Stimulated activated naive B cell treated with anti-CD40 and anti-IgM and Interleukin-4, amounts not matched to agents 10 μg/mL and 1 μg/mL and 100 μg/mL, for 72 hours (primary cell): Measurements from ENCODE around the gene DHRSX.

ENCODE experiments used
- ATAC-seq, 2 donors: fragments of 150-1000 bp; cut with Tn5 transposase; replicated peaks; 2 replicates each; pipeline ENCODE4 v1.10.0; 2021; ENCODE audit warnings: moderate library complexity in 1 of 2
- DNase-seq: peaks from one replicate; pipeline ENCODE4 v3.0.0; 2021
- H3K27ac Mint-ChIP-seq: one replicate; pipeline ENCODE4 v1.8.0; 2022; ENCODE audit warnings: mild to moderate bottlenecking, mixed read lengths
- H3K27me3 Mint-ChIP-seq, 2 donors: one replicate each; pipeline ENCODE4 v1.8.0; 2022; ENCODE audit warnings: mixed read lengths in 2 of 2
- H3K36me3 Mint-ChIP-seq, 2 donors: one replicate each; pipeline ENCODE4 v1.8.0; 2022; ENCODE audit warnings: mixed read lengths in 2 of 2, mild to moderate bottlenecking in 1 of 2
- H3K4me1 Mint-ChIP-seq, 2 donors: one replicate each; pipeline ENCODE4 v1.8.0; 2022; ENCODE audit warnings: mixed read lengths in 2 of 2, mild to moderate bottlenecking in 1 of 2
- H3K4me3 Mint-ChIP-seq, 2 donors: one replicate each; pipeline ENCODE4 v1.8.0; 2022; ENCODE audit warnings: mild to moderate bottlenecking in 2 of 2, mixed read lengths in 2 of 2, moderate library complexity in 1 of 2
- H3K9me3 Mint-ChIP-seq, 2 donors: one replicate each; pipeline ENCODE4 v1.8.0; 2022; ENCODE audit warnings: mixed read lengths in 2 of 2, mild to moderate bottlenecking in 1 of 2

DHRSX gene

DNA sequence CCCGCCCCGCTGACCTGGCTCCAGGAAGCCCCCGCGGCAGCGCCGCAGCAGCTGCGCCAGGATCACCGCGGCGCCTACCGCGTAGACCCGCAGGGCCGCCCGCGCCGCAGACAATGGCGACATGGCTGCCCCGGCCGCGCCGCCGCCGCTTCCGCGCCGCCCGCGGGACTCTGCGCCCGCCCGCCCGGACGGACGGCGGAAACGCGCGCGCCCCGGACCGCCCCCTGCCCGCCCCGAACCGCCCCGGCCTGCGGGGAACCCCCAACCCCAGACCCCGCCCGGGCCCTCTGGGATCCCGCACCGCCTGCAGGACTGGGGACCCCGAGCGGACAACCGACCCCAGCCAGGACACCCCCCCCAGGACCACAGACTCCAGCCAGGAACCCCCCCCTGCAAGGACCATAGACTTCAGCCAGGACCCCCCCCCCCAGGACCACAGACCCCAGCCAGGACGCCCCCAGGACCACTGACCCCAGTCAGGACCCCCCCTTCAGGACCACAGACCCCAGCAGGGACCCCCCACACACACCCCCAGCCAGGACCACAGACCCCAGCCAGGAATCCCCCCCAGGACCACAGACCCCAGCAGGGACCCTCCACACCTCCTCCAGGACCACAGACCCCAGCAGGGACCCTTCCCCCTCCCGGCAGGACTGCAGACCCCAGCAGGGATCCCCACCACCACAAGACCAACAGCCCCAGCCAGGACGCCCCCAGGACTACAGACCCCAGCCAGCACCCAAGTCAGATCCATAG lies at the start of gene DHRSX, which contains the start of gene ZBED1:
DHRSX (minus strand) TSS at position 174 of the 756 bp plus-strand sequence; CDS start at position 123, 51 bp downstream.
ZBED1 (minus strand) TSS at position 174 of the 756 bp plus-strand sequence. CDS start 10,257 bp downstream, outside the sequence.
- Mint-ChIP-seq H3K27ac (peak within 1 kb of the TSS; percentile 93), H3K9me3 (no peaks in the 10 kb centered on the region), H3K4me3 (peak within 1 kb of the TSS; percentile 80 to 81), H3K36me3 (peaks cover 0 to 1% of the 10 kb centered on the region in 2 donors), H3K27me3 (no peaks in the 10 kb centered on the region), H3K4me1 (peaks cover 18 to 44% of the 10 kb centered on the region in 2 donors)
- DNase-seq (peak; percentile 38), ATAC-seq (peak; percentile 74 to 79)

DNA sequence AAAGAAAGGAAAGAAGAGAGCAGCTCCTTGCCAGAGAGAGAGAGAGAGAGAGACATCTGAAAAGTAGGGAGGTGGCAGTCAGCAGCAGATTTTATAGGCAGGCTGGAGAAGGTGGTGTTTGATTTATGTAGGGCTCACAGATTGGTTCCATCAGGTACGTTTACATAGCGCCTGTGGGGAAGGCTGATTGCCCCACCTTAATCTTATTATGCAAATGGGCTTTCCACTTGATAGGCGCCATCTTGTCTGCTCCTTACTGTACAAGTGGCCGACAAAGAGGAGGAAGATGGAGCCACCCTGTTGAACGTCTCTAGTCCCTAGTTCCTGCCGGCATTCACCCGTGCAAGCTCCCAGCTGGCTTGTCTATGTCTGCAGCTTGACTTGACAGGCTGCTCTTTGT lies 49.1 kb upstream of the DHRSX start:
- no peak overlapping the region for H3K4me3 Mint-ChIP-seq
- no peak overlapping the region for H3K27ac Mint-ChIP-seq
- ATAC-seq (no peak), DNase-seq (no peak)
- H3K27me3 Mint-ChIP-seq, result peaks cover 29 to 38% of the 10 kb centered on the region in 2 donors
- H3K9me3 Mint-ChIP-seq, result peaks cover 4 to 9% of the 10 kb centered on the region in 2 donors
- H3K4me1 Mint-ChIP-seq, result peaks cover 0 to 6% of the 10 kb centered on the region in 2 donors
- H3K36me3 Mint-ChIP-seq, result peaks cover 0 to 7% of the 10 kb centered on the region in 2 donors

- peaks cover 4 to 9% of the 10 kb centered on the region in 2 donors for H3K9me3 Mint-ChIP-seq
- H3K27ac Mint-ChIP-seq, result no peak overlapping the region
- H3K4me3 Mint-ChIP-seq, result no peak overlapping the region
- no peak for ATAC-seq
- no peak for DNase-seq
- peaks cover 26 to 33% of the 10 kb centered on the region in 2 donors for H3K27me3 Mint-ChIP-seq
- peaks cover 0 to 7% of the 10 kb centered on the region in 2 donors for H3K36me3 Mint-ChIP-seq
- peaks cover 0 to 6% of the 10 kb centered on the region in 2 donors for H3K4me1 Mint-ChIP-seq
Measured at GRCh38 chrX:2548711-2549423, 48.1 kb upstream of the DHRSX start.

DNA sequence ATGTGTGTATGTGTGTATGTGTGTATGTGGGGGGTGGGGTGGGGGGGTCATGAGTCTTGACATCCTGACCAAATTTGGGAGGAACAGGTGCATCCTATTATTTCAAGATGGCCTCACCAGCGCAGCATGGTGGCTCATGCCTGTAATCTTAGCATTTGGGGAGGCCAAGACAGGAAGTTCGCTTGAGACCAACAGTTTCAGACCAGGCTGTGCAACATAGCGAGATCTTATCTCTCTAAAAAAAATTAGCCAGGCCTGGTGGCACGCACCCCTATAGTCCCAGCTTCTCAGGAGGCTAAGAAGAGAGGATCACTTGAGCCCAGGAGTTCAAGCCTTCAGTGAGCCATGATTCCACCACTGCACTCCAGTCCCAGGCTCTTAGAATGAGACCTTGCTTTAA lies 47.0 kb upstream of the DHRSX start:
- Mint-ChIP-seq H3K4me1 (peaks cover 0 to 4% of the 10 kb centered on the region in 2 donors), H3K27ac (no peak overlapping the region), H3K27me3 (peaks cover 24 to 28% of the 10 kb centered on the region in 2 donors), H3K9me3 (peaks cover 4 to 9% of the 10 kb centered on the region in 2 donors), H3K36me3 (peaks cover 0 to 7% of the 10 kb centered on the region in 2 donors), H3K4me3 (no peak overlapping the region)
- DNase-seq (no peak), ATAC-seq (no peak)

- H3K4me1 Mint-ChIP-seq, result no peaks in the 10 kb centered on the region
- H3K27ac Mint-ChIP-seq, result no peak overlapping the region
- peaks cover 24 to 27% of the 10 kb centered on the region in 2 donors for H3K27me3 Mint-ChIP-seq
- no peak overlapping the region for H3K4me3 Mint-ChIP-seq
- peaks cover 4 to 9% of the 10 kb centered on the region in 2 donors for H3K9me3 Mint-ChIP-seq
- H3K36me3 Mint-ChIP-seq, result peaks cover 0 to 7% of the 10 kb centered on the region in 2 donors
- DNase-seq (no peak), ATAC-seq (no peak)
Measured at GRCh38 chrX:2546496-2546895, 45.7 kb upstream of the DHRSX start.

GRCh38 chrX:2545144-2545543 lies 44.4 kb upstream of the DHRSX start:
- no peak for DNase-seq
- Mint-ChIP-seq H3K9me3 (peaks cover 4 to 9% of the 10 kb centered on the region in 2 donors), H3K36me3 (peaks cover 0 to 7% of the 10 kb centered on the region in 2 donors), H3K27me3 (peaks cover 15 to 16% of the 10 kb centered on the region in 2 donors), H3K4me1 (no peaks in the 10 kb centered on the region), H3K4me3 (no peak overlapping the region), H3K27ac (no peak overlapping the region)
- no peak for ATAC-seq

DNA sequence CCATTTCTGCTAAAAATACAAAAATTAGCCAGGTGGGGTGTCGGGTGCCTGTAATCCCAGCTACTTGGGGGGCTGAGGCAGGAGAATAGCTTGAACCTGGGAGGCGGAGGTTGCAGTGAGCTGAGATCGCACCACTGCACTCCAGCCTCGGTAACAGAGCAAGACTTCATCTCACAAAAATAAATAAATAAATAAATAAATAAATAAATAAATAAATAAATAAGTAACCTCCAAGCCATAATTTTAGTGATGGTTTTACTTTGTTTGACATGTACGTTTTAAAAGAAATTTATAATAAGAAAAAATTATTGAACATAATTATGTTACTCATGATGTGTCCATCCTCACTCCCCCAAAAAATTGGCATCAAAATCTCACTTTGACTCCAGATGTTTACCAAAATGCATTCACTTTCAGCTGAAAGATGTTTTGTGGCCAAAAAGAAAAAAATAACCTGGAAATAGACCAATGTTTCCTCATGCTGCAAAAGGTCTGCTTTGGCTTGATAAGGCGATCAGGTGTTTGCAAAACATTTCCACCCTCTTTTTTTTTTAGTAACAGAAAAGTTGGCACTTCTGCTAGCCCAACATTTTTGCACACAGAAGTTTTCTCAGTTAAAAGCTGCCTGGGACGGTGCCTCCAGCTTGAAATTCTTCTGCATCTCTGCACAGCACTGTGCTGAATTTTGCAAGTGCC lies 42.2 kb upstream of the DHRSX start:
- H3K27me3 Mint-ChIP-seq, result peaks cover 14% of the 10 kb centered on the region in 2 donors
- H3K4me1 Mint-ChIP-seq, result no peaks in the 10 kb centered on the region
- H3K9me3 Mint-ChIP-seq, result peaks cover 4 to 9% of the 10 kb centered on the region in 2 donors
- DNase-seq, result no peak
- peaks cover 0 to 7% of the 10 kb centered on the region in 2 donors for H3K36me3 Mint-ChIP-seq
- ATAC-seq, result no peak
- H3K27ac Mint-ChIP-seq, result no peak overlapping the region
- H3K4me3 Mint-ChIP-seq, result no peak overlapping the region

- Mint-ChIP-seq H3K36me3 (peaks cover 0 to 7% of the 10 kb centered on the region in 2 donors), H3K4me1 (no peaks in the 10 kb centered on the region), H3K9me3 (peaks cover 4 to 9% of the 10 kb centered on the region in 2 donors), H3K4me3 (no peak overlapping the region), H3K27ac (no peak overlapping the region), H3K27me3 (peaks cover 14 to 22% of the 10 kb centered on the region in 2 donors)
- ATAC-seq (no peak), DNase-seq (no peak)
Measured at GRCh38 chrX:2541603-2542002, 40.8 kb upstream of the DHRSX start.

GRCh38 chrX:2540426-2540947 lies 39.7 kb upstream of the DHRSX start:
- Mint-ChIP-seq H3K4me3 (no peak overlapping the region), H3K4me1 (no peaks in the 10 kb centered on the region), H3K36me3 (no peaks in the 10 kb centered on the region), H3K27me3 (peaks cover 14 to 22% of the 10 kb centered on the region in 2 donors), H3K27ac (no peak overlapping the region), H3K9me3 (peaks cover 1% of the 10 kb centered on the region in 2 donors)
- DNase-seq (no peak), ATAC-seq (no peak)

- H3K4me1 Mint-ChIP-seq, result no peaks in the 10 kb centered on the region
- H3K36me3 Mint-ChIP-seq, result no peaks in the 10 kb centered on the region
- peaks cover 14 to 22% of the 10 kb centered on the region in 2 donors for H3K27me3 Mint-ChIP-seq
- H3K27ac Mint-ChIP-seq, result no peak overlapping the region
- ATAC-seq, result no peak
- H3K4me3 Mint-ChIP-seq, result no peak overlapping the region
- DNase-seq, result no peak
- peaks cover 0 to 2% of the 10 kb centered on the region in 2 donors for H3K9me3 Mint-ChIP-seq
Measured at GRCh38 chrX:2539586-2539985, 38.8 kb upstream of the DHRSX start.

GRCh38 chrX:2538031-2538757 lies 37.4 kb upstream of the DHRSX start:
- H3K4me3 Mint-ChIP-seq, result no peak overlapping the region
- no peaks in the 10 kb centered on the region for H3K36me3 Mint-ChIP-seq
- H3K27me3 Mint-ChIP-seq, result peaks cover 7 to 15% of the 10 kb centered on the region in 2 donors
- H3K9me3 Mint-ChIP-seq, result peaks cover 0 to 4% of the 10 kb centered on the region in 2 donors
- H3K27ac Mint-ChIP-seq, result no peak overlapping the region
- H3K4me1 Mint-ChIP-seq, result no peaks in the 10 kb centered on the region
- ATAC-seq (no peak), DNase-seq (no peak)

- Mint-ChIP-seq H3K27me3 (peaks cover 4 to 15% of the 10 kb centered on the region in 2 donors), H3K9me3 (peaks cover 0 to 4% of the 10 kb centered on the region in 2 donors), H3K27ac (no peak overlapping the region), H3K4me1 (no peaks in the 10 kb centered on the region), H3K36me3 (no peaks in the 10 kb centered on the region), H3K4me3 (no peak overlapping the region)
- DNase-seq, result no peak
- no peak for ATAC-seq
Measured at GRCh38 chrX:2536974-2537373, 36.2 kb upstream of the DHRSX start.

DNA sequence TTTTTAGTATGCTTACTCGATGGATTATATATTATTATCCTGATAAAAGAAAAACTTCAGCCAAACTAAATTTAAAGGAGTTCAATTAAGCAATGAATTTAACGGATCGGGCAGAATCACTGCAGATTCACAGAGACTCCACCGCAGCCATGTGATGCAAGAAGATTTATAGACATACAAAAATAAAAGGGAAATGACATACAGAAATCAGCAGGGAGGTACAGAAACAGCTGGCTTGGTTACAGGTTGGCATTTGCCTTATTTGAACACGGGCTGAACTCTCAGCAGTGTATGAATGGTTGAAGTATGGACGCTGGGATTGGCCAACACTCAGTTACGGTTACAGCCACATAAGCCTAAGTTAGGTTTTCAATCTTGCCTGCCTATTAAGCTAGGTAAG lies 35.4 kb upstream of the DHRSX start:
- peaks cover 0 to 15% of the 10 kb centered on the region in 2 donors for H3K27me3 Mint-ChIP-seq
- H3K9me3 Mint-ChIP-seq, result peaks cover 0 to 4% of the 10 kb centered on the region in 2 donors
- DNase-seq (no peak), ATAC-seq (no peak)
- no peak overlapping the region for H3K27ac Mint-ChIP-seq
- H3K36me3 Mint-ChIP-seq, result no peaks in the 10 kb centered on the region
- no peak overlapping the region for H3K4me3 Mint-ChIP-seq
- H3K4me1 Mint-ChIP-seq, result no peaks in the 10 kb centered on the region
